ENCODE measurements around the gene ALOX15B. TPM values are rescaled to one million over a fixed set of nuclear protein-coding genes. Genes with fewer than 3 reads are reported as not detected.
A peak's percentile ranks its signal among the peaks of the same experiment; 100 is the strongest.

The ALOX15B gene
- total and polyA plus RNA-seq, 2 of the 13 experiments (the other 11 are each of a cell fraction or from before 2014, with no cell fraction given): not detected

- TF ChIP-seq ZNF503 (CRISPR knock-in tag; IDR thresholded peaks at IDR 0.05): peak; percentile 98
- 0 out of 2 replicates have a peak, but pooled peaks have one; percentile 38 for TF ChIP-seq ZNF562 (CRISPR knock-in tag; IDR thresholded peaks at IDR 0.05; ENCODE audit: borderline replicate concordance)
- TF ChIP-seq CBX5 (CRISPR knock-in tag; IDR thresholded peaks at IDR 0.05; ENCODE audit: borderline replicate concordance): 0 out of 2 replicates have a peak, but pooled peaks have one; percentile 56
- peak; percentile 34; the same call in 1 of the 2 replicates for TF ChIP-seq ZNF121 (CRISPR knock-in tag; IDR thresholded peaks at IDR 0.05)
- TF ChIP-seq THYN1 (CRISPR knock-in tag; IDR thresholded peaks at IDR 0.05; ENCODE audit: borderline replicate concordance, low read depth): no peak
- TF ChIP-seq IKZF1 (IDR thresholded peaks at IDR 0.05): no peak
- no peak for TF ChIP-seq ZNF282 (IDR thresholded peaks at IDR 0.05; ENCODE audit: partially characterized antibody)
- TF ChIP-seq, protein P1, sequence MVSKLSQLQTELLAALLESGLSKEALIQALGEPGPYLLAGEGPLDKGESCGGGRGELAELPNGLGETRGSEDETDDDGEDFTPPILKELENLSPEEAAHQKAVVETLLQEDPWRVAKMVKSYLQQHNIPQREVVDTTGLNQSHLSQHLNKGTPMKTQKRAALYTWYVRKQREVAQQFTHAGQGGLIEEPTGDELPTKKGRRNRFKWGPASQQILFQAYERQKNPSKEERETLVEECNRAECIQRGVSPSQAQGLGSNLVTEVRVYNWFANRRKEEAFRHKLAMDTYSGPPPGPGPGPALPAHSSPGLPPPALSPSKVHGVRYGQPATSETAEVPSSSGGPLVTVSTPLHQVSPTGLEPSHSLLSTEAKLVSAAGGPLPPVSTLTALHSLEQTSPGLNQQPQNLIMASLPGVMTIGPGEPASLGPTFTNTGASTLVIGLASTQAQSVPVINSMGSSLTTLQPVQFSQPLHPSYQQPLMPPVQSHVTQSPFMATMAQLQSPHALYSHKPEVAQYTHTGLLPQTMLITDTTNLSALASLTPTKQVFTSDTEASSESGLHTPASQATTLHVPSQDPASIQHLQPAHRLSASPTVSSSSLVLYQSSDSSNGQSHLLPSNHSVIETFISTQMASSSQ (IDR thresholded peaks at IDR 0.05; ENCODE audit: low read depth): peak; percentile 82
- TF ChIP-seq, protein P1 (CRISPR knock-in tag; IDR thresholded peaks at IDR 0.05; ENCODE audit: borderline replicate concordance): peak; percentile 78
- peak; percentile 85 for TF ChIP-seq REL (CRISPR knock-in tag; conservative IDR thresholded peaks at IDR 0.05)
- no peak for TF ChIP-seq KDM1A (CRISPR knock-in tag; IDR thresholded peaks at IDR 0.05)
- peak; percentile 76; the same call in 1 of the 2 replicates for TF ChIP-seq ZSCAN21 (CRISPR knock-in tag; IDR thresholded peaks at IDR 0.05; ENCODE audit: borderline replicate concordance)
- TF ChIP-seq MAFF (IDR thresholded peaks at IDR 0.05; ENCODE audit: low read depth, low read length): peak; percentile 30; the same call in 1 of the 2 replicates
- TF ChIP-seq ZNF18 (CRISPR knock-in tag; IDR thresholded peaks at IDR 0.05; ENCODE audit: insufficient replicate concordance): peak; percentile 47
- peak; percentile 83 for TF ChIP-seq SOX5 (CRISPR knock-in tag; IDR thresholded peaks at IDR 0.05; ENCODE audit: borderline replicate concordance)
- TF ChIP-seq ARID3A (IDR thresholded peaks at IDR 0.05; ENCODE audit: low read depth, low read length): peak; percentile 42; the same call in 1 of the 2 replicates
- peak; percentile 69; the same call in 1 of the 2 replicates for TF ChIP-seq SAP130 (CRISPR knock-in tag; IDR thresholded peaks at IDR 0.05; ENCODE audit: low read depth)
- TF ChIP-seq ZNF350 (CRISPR knock-in tag; IDR thresholded peaks at IDR 0.05; ENCODE audit: borderline replicate concordance, low read depth): peak; percentile 84; the same call in 1 of the 2 replicates
- peak; percentile 67; the same call in 1 of the 2 replicates for TF ChIP-seq SP5 (CRISPR knock-in tag; IDR thresholded peaks at IDR 0.05; ENCODE audit: borderline replicate concordance, low read depth)
Measured at GRCh38 chr17:8056232-8056975, 17.5 kb downstream of the ALOX15B start (continued).
